ENCODE data around the gene OR10K1.

DNA sequence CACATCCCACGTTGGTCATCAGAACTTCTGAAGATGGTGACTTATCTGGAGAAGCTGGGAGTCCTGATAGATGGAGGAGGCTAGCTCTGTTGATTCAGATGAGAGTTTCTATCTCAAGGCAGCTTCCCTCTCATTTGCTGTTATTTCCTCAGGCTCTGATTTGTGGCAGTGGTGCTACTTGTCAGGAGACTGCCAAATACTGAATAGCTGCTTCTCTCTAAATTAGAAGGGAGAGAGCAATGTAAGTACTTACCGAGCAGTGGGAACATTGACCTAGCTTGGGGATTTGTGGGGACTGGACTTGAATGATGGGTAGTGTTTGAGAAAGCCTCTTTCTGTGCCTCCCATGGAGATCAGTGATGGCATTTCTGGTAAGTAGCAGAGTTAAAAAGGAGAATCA is at the start of gene OR10K1:
- TF ChIP-seq, protein P1, sequence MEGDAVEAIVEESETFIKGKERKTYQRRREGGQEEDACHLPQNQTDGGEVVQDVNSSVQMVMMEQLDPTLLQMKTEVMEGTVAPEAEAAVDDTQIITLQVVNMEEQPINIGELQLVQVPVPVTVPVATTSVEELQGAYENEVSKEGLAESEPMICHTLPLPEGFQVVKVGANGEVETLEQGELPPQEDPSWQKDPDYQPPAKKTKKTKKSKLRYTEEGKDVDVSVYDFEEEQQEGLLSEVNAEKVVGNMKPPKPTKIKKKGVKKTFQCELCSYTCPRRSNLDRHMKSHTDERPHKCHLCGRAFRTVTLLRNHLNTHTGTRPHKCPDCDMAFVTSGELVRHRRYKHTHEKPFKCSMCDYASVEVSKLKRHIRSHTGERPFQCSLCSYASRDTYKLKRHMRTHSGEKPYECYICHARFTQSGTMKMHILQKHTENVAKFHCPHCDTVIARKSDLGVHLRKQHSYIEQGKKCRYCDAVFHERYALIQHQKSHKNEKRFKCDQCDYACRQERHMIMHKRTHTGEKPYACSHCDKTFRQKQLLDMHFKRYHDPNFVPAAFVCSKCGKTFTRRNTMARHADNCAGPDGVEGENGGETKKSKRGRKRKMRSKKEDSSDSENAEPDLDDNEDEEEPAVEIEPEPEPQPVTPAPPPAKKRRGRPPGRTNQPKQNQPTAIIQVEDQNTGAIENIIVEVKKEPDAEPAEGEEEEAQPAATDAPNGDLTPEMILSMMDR (conservative IDR thresholded peaks at IDR 0.05; ENCODE audit: low read length) = no peak
- TF ChIP-seq EZH2phosphoT487 (IDR thresholded peaks at IDR 0.05; ENCODE audit: borderline replicate concordance) = no peak
